ENCODE results near the gene PDIK1L.

PDIK1L gene

GRCh38 chr1:26122988-26123973 lies 11.7 kb downstream of the PDIK1L start:
- DNase-seq (ENCODE audit: low read depth in 3 of 3), result no peak

- DNase-seq (ENCODE audit: low read depth in 3 of 3), result no peak
Observed at GRCh38 chr1:26124418-26125331, 13.1 kb downstream of the PDIK1L start.

- no peak for DNase-seq (ENCODE audit: low read depth in 3 of 3)
Observed at GRCh38 chr1:26125382-26125781, 13.8 kb downstream of the PDIK1L start.

GRCh38 chr1:26125946-26126320 lies 14.3 kb downstream of the PDIK1L start:
- no peak for DNase-seq (ENCODE audit: low read depth in 3 of 3)

- DNase-seq (ENCODE audit: low read depth in 3 of 3), result no peak
Observed at GRCh38 chr1:26126321-26127084, 14.9 kb downstream of the PDIK1L start.

- DNase-seq (ENCODE audit: low read depth in 3 of 3), result no peak
Observed at GRCh38 chr1:26127235-26128163, 15.9 kb downstream of the PDIK1L start.

- no peak for DNase-seq (ENCODE audit: low read depth in 3 of 3)
Observed at GRCh38 chr1:26129778-26130177, 18.2 kb downstream of the PDIK1L start.

- no peak for DNase-seq (ENCODE audit: low read depth in 3 of 3)
Observed at GRCh38 chr1:26130695-26131094, 19.1 kb downstream of the PDIK1L start.

- no peak for DNase-seq (ENCODE audit: low read depth in 3 of 3)
Observed at GRCh38 chr1:26132128-26132833, 20.7 kb downstream of the PDIK1L start.

- DNase-seq (ENCODE audit: low read depth in 3 of 3), result no peak
Observed at GRCh38 chr1:26132834-26133167, 21.2 kb downstream of the PDIK1L start.

- no peak for DNase-seq (ENCODE audit: low read depth in 3 of 3)
Observed at GRCh38 chr1:26134466-26134865, 22.8 kb downstream of the PDIK1L start.

- no peak for DNase-seq (ENCODE audit: low read depth in 3 of 3)
Observed at GRCh38 chr1:26138974-26139558, 27.4 kb downstream of the PDIK1L start.

GRCh38 chr1:26142159-26142558 lies 30.5 kb downstream of the PDIK1L start:
- no peak for DNase-seq (ENCODE audit: low read depth in 3 of 3)

- peak; percentile 32 to 73 (median 52) for DNase-seq (ENCODE audit: low read depth in 3 of 3)
Observed at GRCh38 chr1:26145041-26145959, 33.7 kb downstream of the PDIK1L start.

- DNase-seq (ENCODE audit: low read depth in 3 of 3), result no peak
Observed at GRCh38 chr1:26145960-26146294, 34.3 kb downstream of the PDIK1L start.

GRCh38 chr1:26148887-26149286 lies 37.3 kb downstream of the PDIK1L start:
- DNase-seq (ENCODE audit: low read depth in 3 of 3), result no peak

GRCh38 chr1:26153966-26154532 lies 42.4 kb downstream of the PDIK1L start:
- no peak for DNase-seq (ENCODE audit: low read depth in 3 of 3)

GRCh38 chr1:26154750-26155149 lies 43.1 kb downstream of the PDIK1L start:
- no peak for DNase-seq (ENCODE audit: low read depth in 3 of 3)

Measured in stimulated activated CD4-positive, alpha-beta T cell treated with anti-CD3 and anti-CD28 coated beads, TNF-alpha, amount 100 ng/mL, for 48 hours (primary cell).